ENCODE results near the gene LITAF.

GRCh38 chr16:11587643-11588247 is 1.0 kb upstream of the LITAF start:
- TF ChIP-seq USF1 (IDR thresholded peaks at IDR 0.05; ENCODE audit: borderline replicate concordance, low read depth) (no peak), CTCF (IDR thresholded peaks at IDR 0.05) (no peak), ELF1 (IDR thresholded peaks at IDR 0.05) (no peak), POLR2AphosphoS5 (IDR thresholded peaks at IDR 0.05; ENCODE audit: low read depth, low read length) (no peak), FOXJ3 (CRISPR knock-in tag; IDR thresholded peaks at IDR 0.05) (no peak; the same call in 1 of the 2 replicates), RXRA (IDR thresholded peaks at IDR 0.05; ENCODE audit: borderline replicate concordance, low read depth) (no peak), CHD2 (IDR thresholded peaks at IDR 0.05; ENCODE audit: low read length, partially characterized antibody) (peak; percentile 29), TAF1 (IDR thresholded peaks at IDR 0.05; ENCODE audit: borderline replicate concordance, low read depth, low read length) (no peak)

All from SK-N-SH (cell line).